GM18868 (cell line): ENCODE results near the gene PDE9A.

Experiments
- ATAC-seq: cut with Tn5 transposase; IDR thresholded peaks from one replicate; pipeline ENCODE4 v1.9.1; 2021; ENCODE audit warnings: mild to moderate bottlenecking, moderate library complexity; ENCODE audit not compliant: unreplicated experiment

PDE9A gene

GRCh38 chr21:42767561-42767835 lies 114.1 kb downstream of the PDE9A start:
- no peak for ATAC-seq

- no peak for ATAC-seq
Observed at GRCh38 chr21:42768324-42769121, 115.1 kb downstream of the PDE9A start.

GRCh38 chr21:42769183-42769819 lies 115.9 kb downstream of the PDE9A start:
- ATAC-seq, result no peak

GRCh38 chr21:42769820-42770716 lies 116.6 kb downstream of the PDE9A start:
- ATAC-seq, result no peak

GRCh38 chr21:42770717-42771502 lies 117.5 kb downstream of the PDE9A start:
- no peak for ATAC-seq

- ATAC-seq, result no peak
Observed at GRCh38 chr21:42771503-42771805, 118.0 kb downstream of the PDE9A start.

- ATAC-seq, result no peak
Observed at GRCh38 chr21:42775123-42775522, 121.7 kb downstream of the PDE9A start.

- ATAC-seq, result no peak
Observed at GRCh38 chr21:42775891-42776290, 122.5 kb downstream of the PDE9A start.

- ATAC-seq, result no peak
Observed at GRCh38 chr21:42777064-42777756, 123.8 kb downstream of the PDE9A start.

- no peak for ATAC-seq
Observed at GRCh38 chr21:42777757-42778344, 124.4 kb downstream of the PDE9A start.

- no peak for ATAC-seq
Observed at GRCh38 chr21:42779431-42779861, 126.0 kb downstream of the PDE9A start.

- ATAC-seq, result no peak
Observed at GRCh38 chr21:42780617-42781016, 127.2 kb downstream of the PDE9A start.

GRCh38 chr21:42781150-42781970 lies 127.9 kb downstream of the PDE9A start:
- ATAC-seq, result no peak

- no peak for ATAC-seq
Observed at GRCh38 chr21:42781971-42782722, 128.7 kb downstream of the PDE9A start.

GRCh38 chr21:42782723-42783242 lies 129.4 kb downstream of the PDE9A start:
- no peak for ATAC-seq

GRCh38 chr21:42784276-42784675 lies 130.9 kb downstream of the PDE9A start:
- ATAC-seq, result no peak

- no peak for ATAC-seq
Observed at GRCh38 chr21:42784896-42785451, 131.6 kb downstream of the PDE9A start.
